Fibroblast of villous mesenchyme (primary cell): ENCODE data around the gene PRUNE1. TPM values are rescaled to one million over a fixed set of nuclear protein-coding genes. Genes with fewer than 3 reads are reported as not detected.

Experiments used
- DNase-seq: peaks from one replicate; pipeline ENCODE4 v3.0.0-alpha.2; 2010; ENCODE audit warnings: low read depth
- H3K4me3 ChIP-seq: 2 replicates; pipeline ENCODE4 v1.5.1; 2011; ENCODE audit warnings: low read depth, mild to moderate bottlenecking, low read length
- CTCF ChIP-seq: IDR thresholded peaks from 2 replicates; pipeline ENCODE4 v1.5.1; 2012; ENCODE audit warnings: low read depth, mild to moderate bottlenecking, low read length; ENCODE audit not compliant: insufficient read depth
- total RNA-seq: library from RNA; depleted of rRNA; stranded (reverse); fragments of >200 nt; gene quantifications from 2 replicates; pipeline ENCODE4 v1.2.3, GENCODE V29; 2012

The PRUNE1 gene
- total RNA-seq, 1 donor: 12.1 TPM

- peak; percentile 58 for DNase-seq
- peak overlapping the region; percentile 84 for H3K4me3 ChIP-seq
- peak; percentile 60 for TF ChIP-seq CTCF
Measured at GRCh38 chr1:151047925-151048644, 39.8 kb downstream of the PRUNE1 start.

- peak overlapping the region; percentile 84 for H3K4me3 ChIP-seq
- DNase-seq: no peak
- TF ChIP-seq CTCF: no peak
Measured at GRCh38 chr1:151048645-151049032, 40.4 kb downstream of the PRUNE1 start.

- TF ChIP-seq CTCF: no peak
- no peak overlapping the region for H3K4me3 ChIP-seq
- DNase-seq: no peak
Measured at GRCh38 chr1:151049458-151049857, 41.2 kb downstream of the PRUNE1 start.

GRCh38 chr1:151050051-151050688 is 41.9 kb downstream of the PRUNE1 start:
- TF ChIP-seq CTCF: no peak
- DNase-seq: no peak
- no peak overlapping the region for H3K4me3 ChIP-seq

- no peak overlapping the region for H3K4me3 ChIP-seq
- TF ChIP-seq CTCF: no peak
- no peak for DNase-seq
Measured at GRCh38 chr1:151051356-151052009, 43.2 kb downstream of the PRUNE1 start.

GRCh38 chr1:151054971-151055547 is 46.8 kb downstream of the PRUNE1 start:
- DNase-seq: no peak
- TF ChIP-seq CTCF: no peak
- no peak overlapping the region for H3K4me3 ChIP-seq
